Measurements from ENCODE around the gene EDARADD.

DNA sequence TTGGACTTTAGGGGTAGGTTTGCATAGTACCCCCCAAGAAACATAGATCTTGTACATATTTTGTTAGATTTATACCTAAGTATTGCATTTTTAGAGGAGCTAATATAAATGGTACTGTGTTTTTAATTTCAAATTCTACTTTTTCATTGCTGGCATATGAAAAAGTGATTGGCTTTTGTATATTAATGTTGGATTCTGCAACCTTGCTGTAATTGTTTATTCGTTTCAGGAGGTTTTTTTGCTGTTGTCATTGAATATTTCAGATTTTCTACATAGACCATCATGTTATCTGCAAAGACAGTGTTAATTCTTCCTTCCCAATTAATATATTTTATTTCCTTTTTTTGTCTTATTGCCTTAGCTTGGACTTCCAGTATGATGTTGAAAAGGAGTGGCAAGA lies 23.0 kb upstream of the EDARADD start:
- TF ChIP-seq, protein P1, sequence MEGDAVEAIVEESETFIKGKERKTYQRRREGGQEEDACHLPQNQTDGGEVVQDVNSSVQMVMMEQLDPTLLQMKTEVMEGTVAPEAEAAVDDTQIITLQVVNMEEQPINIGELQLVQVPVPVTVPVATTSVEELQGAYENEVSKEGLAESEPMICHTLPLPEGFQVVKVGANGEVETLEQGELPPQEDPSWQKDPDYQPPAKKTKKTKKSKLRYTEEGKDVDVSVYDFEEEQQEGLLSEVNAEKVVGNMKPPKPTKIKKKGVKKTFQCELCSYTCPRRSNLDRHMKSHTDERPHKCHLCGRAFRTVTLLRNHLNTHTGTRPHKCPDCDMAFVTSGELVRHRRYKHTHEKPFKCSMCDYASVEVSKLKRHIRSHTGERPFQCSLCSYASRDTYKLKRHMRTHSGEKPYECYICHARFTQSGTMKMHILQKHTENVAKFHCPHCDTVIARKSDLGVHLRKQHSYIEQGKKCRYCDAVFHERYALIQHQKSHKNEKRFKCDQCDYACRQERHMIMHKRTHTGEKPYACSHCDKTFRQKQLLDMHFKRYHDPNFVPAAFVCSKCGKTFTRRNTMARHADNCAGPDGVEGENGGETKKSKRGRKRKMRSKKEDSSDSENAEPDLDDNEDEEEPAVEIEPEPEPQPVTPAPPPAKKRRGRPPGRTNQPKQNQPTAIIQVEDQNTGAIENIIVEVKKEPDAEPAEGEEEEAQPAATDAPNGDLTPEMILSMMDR (IDR thresholded peaks at IDR 0.05; ENCODE audit: low read depth, low read length): no peak
- no peak for TF ChIP-seq EZH2phosphoT487 (IDR thresholded peaks at IDR 0.05; ENCODE audit: low read depth)

All from OCI-LY3 (cell line).